Keratinocyte (primary cell): ENCODE data around the gene KLHDC3. TPM values are rescaled to one million over a fixed set of nuclear protein-coding genes. Genes with fewer than 3 reads are reported as not detected.

Experiments
- DNase-seq: peaks from one replicate; pipeline ENCODE4 v3.0.0-alpha.2; 2011; ENCODE audit warnings: low read depth, missing footprints, low spot score
- FAIRE-seq: peaks from 2 replicates; lab custom pipeline; 2011; peaks lifted over from hg19 to GRCh38; lab: Jason Lieb, UNC
- H2AFZ ChIP-seq: 2 replicates; pipeline ENCODE4 v1.6.0; 2012; ENCODE audit warnings: low read length, control low read depth, inconsistent platforms; ENCODE audit not compliant: control insufficient read depth
- H3K27ac ChIP-seq: 2 replicates; pipeline ENCODE4 v1.5.1; 2011; ENCODE audit warnings: low read length; ENCODE audit not compliant: control insufficient read depth, insufficient read depth
- H3K27me3 ChIP-seq: 3 replicates; pipeline ENCODE4 v1.6.0; 2011; ENCODE audit warnings: low read length; ENCODE audit not compliant: control insufficient read depth, insufficient read depth; ENCODE audit errors: extremely low read depth
- H3K36me3 ChIP-seq, 2 experiments: 2 replicates in 1 of 2; 3 replicates in 1 of 2; pipeline ENCODE4 v1.5.1; 2011; ENCODE audit warnings: low read length in 2 of 2, mild to moderate bottlenecking in 1 of 2; ENCODE audit not compliant: control insufficient read depth in 2 of 2, insufficient read depth in 2 of 2; ENCODE audit errors: extremely low read depth in 1 of 2
- H3K4me1 ChIP-seq: 3 replicates; pipeline ENCODE4 v1.5.1; 2011; ENCODE audit warnings: low read length; ENCODE audit not compliant: control insufficient read depth, insufficient read depth; ENCODE audit errors: extremely low read depth
- H3K4me2 ChIP-seq: 3 replicates; pipeline ENCODE4 v1.6.0; 2011; ENCODE audit warnings: low read depth, low read length; ENCODE audit not compliant: control insufficient read depth, insufficient read depth; ENCODE audit errors: extremely low read depth
- H3K4me3 ChIP-seq, 3 experiments: fragments of 200-600 bp in 1 of 3; sonication (generic) in 1 of 3; 2 replicates in 2 of 3; 3 replicates in 1 of 3; pipeline ENCODE4 v1.5.1; 2011 to 2016; ENCODE audit warnings: low read length in 3 of 3, mild to moderate bottlenecking in 3 of 3, control low read depth in 2 of 3, inconsistent platforms in 1 of 3, low read depth in 1 of 3, mixed read lengths in 1 of 3, mixed run types in 1 of 3, moderate library complexity in 1 of 3; ENCODE audit not compliant: control insufficient read depth in 2 of 3, insufficient read depth in 2 of 3; ENCODE audit errors: extremely low read depth in 1 of 3
- H3K79me2 ChIP-seq: 2 replicates; pipeline ENCODE4 v1.6.0; 2012; ENCODE audit warnings: low read length; ENCODE audit not compliant: control insufficient read depth, insufficient read depth
- H3K9ac ChIP-seq: 3 replicates; pipeline ENCODE4 v1.6.0; 2011; ENCODE audit warnings: low read length; ENCODE audit not compliant: control insufficient read depth, insufficient read depth; ENCODE audit errors: extremely low read depth
- H3K9me1 ChIP-seq: 3 replicates; pipeline ENCODE4 v1.6.0; 2011; ENCODE audit warnings: low read length; ENCODE audit not compliant: control insufficient read depth, insufficient read depth; ENCODE audit errors: extremely low read depth
- H3K9me3 ChIP-seq: 2 replicates; pipeline ENCODE4 v1.5.1; 2012; ENCODE audit warnings: low read depth, low read length; ENCODE audit not compliant: control insufficient read depth
- H4K20me1 ChIP-seq: 3 replicates; pipeline ENCODE4 v1.6.0; 2011; ENCODE audit warnings: low read length; ENCODE audit not compliant: control insufficient read depth, insufficient read depth; ENCODE audit errors: extremely low read depth
- EZH2 ChIP-seq: IDR thresholded peaks from one replicate; pipeline ENCODE4 v1.6.1; 2012; ENCODE audit warnings: inconsistent platforms, mild to moderate bottlenecking, low read length, moderate library complexity
- dilution Hi-C: fragments of 300-500 bp; cut with MboI; formaldehyde crosslinking; loops from one replicate; pipeline ENCODE4 v1.7.0; 2020; ENCODE audit warnings: low sequenced_read_pairs; ENCODE audit not compliant: extremely low pct_ligation_motif_present
- polyA plus RNA-seq, 5 experiments: library from polyadenylated mRNA; depleted of rRNA in 3 of 5; stranded (reverse) in 3 of 5; stranded (forward) in 1 of 5; unstranded in 1 of 5; fragments of >200 nt; gene quantifications; 1 replicate in 1 of 5; 2 replicates in 3 of 5; 3 replicates in 1 of 5; pipeline versions ENCODE4 v1.2.1 to v1.2.3, GENCODE V29; 2011 to 2012; ENCODE audit warnings: missing spikeins in 2 of 5, low read depth in 1 of 5, low replicate concordance in 1 of 5
- TF ChIP-seq, protein P1 (sequence below), 3 experiments: IDR thresholded peaks in 1 of 3; conservative IDR thresholded peaks in 1 of 3; optimal IDR thresholded peaks in 1 of 3; 2 replicates in 2 of 3; 3 replicates in 1 of 3; pipeline versions ENCODE3 to v1.5.1; 2011; ENCODE audit warnings: low read length in 3 of 3, mild to moderate bottlenecking in 3 of 3, moderate library complexity in 2 of 3, control low read depth in 1 of 3, inconsistent platforms in 1 of 3; ENCODE audit not compliant: insufficient read depth in 2 of 3; ENCODE audit errors: extremely low read depth in 1 of 3

The KLHDC3 gene
- polyA plus RNA-seq, 1 donor (not counting 4 experiments of a cell fraction or from before 2014, with no cell fraction given): 24.8 TPM

DNA sequence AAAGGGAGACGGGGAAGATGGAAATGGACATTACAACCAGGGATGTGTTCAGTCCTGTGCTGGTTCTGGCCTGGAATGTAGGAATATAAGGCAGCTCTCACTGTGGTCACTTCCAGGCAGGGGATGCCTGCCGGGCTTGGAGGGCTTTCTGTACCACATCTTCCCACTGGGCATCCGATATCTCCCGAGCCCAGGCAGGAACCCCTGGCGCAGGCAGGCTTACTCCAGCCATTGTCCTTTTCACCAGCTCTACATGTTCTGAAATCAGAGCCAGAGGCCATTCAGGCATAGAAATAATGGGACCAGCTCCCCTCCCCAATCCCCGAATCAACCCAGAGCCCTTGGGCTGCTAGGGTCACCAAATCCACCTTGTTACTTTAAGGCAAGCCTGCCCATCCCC, 1.7 kb upstream of the KLHDC3 start:
- dilution Hi-C loops: no loop called here
- Histone ChIP-seq H3K36me3 (peaks cover 28 to 32% of the 10 kb centered on the region in 2 experiments), H4K20me1 (no peaks in the 10 kb centered on the region), H3K4me3 (peak overlapping the region in 1 of 3 experiments; percentile 95), H3K4me1 (peaks cover 16% of the 10 kb centered on the region), H3K27ac (no peak overlapping the region), H3K4me2 (peak overlapping the region; percentile 73), H3K27me3 (no peaks in the 10 kb centered on the region), H3K79me2 (peaks cover 39% of the 10 kb centered on the region), H2AFZ (no peak overlapping the region), H3K9ac (peak overlapping the region; percentile 76), H3K9me1 (no peaks in the 10 kb centered on the region), H3K9me3 (no peaks in the 10 kb centered on the region)
- no peak for TF ChIP-seq EZH2
- TF ChIP-seq, protein P1, sequence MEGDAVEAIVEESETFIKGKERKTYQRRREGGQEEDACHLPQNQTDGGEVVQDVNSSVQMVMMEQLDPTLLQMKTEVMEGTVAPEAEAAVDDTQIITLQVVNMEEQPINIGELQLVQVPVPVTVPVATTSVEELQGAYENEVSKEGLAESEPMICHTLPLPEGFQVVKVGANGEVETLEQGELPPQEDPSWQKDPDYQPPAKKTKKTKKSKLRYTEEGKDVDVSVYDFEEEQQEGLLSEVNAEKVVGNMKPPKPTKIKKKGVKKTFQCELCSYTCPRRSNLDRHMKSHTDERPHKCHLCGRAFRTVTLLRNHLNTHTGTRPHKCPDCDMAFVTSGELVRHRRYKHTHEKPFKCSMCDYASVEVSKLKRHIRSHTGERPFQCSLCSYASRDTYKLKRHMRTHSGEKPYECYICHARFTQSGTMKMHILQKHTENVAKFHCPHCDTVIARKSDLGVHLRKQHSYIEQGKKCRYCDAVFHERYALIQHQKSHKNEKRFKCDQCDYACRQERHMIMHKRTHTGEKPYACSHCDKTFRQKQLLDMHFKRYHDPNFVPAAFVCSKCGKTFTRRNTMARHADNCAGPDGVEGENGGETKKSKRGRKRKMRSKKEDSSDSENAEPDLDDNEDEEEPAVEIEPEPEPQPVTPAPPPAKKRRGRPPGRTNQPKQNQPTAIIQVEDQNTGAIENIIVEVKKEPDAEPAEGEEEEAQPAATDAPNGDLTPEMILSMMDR (optimal IDR thresholded peaks at IDR 0.05 in 1 of 3, IDR thresholded peaks at IDR 0.05 in 1 of 3, conservative IDR thresholded peaks at IDR 0.05 in 1 of 3; ENCODE audit: extremely low read depth in 1 of 3, insufficient read depth in 2 of 3, low read length in 3 of 3): no peak
- DNase-seq (no peak), FAIRE-seq (no peak)

- H3K79me2 ChIP-seq: peaks cover 41% of the 10 kb centered on the region
Observed at GRCh38 chr6:43013097-43013842, 779 bp upstream of the KLHDC3 start.

More at GRCh38 chr6:43013097-43013842, 779 bp upstream of the KLHDC3 start:
- no peaks in the 10 kb centered on the region for H3K27me3 ChIP-seq
- peak overlapping the region; percentile 27 for H3K27ac ChIP-seq
- peak overlapping the region; percentile 73 for H3K4me2 ChIP-seq
- TF ChIP-seq, protein P1 (optimal IDR thresholded peaks at IDR 0.05 in 1 of 3, IDR thresholded peaks at IDR 0.05 in 1 of 3, conservative IDR thresholded peaks at IDR 0.05 in 1 of 3; ENCODE audit: extremely low read depth in 1 of 3, insufficient read depth in 2 of 3, low read length in 3 of 3): no peak
- no peak for TF ChIP-seq EZH2
- H3K9me1 ChIP-seq: no peaks in the 10 kb centered on the region
- peaks cover 29 to 34% of the 10 kb centered on the region in 2 experiments for H3K36me3 ChIP-seq
- H3K9me3 ChIP-seq: no peaks in the 10 kb centered on the region
- H3K4me3 ChIP-seq: peak overlapping the region; percentile 61 to 95 (median 87)
- no peak for DNase-seq
- peak overlapping the region; percentile 76 for H3K9ac ChIP-seq
- no peaks in the 10 kb centered on the region for H4K20me1 ChIP-seq
- no peak for FAIRE-seq
- peaks cover 16% of the 10 kb centered on the region for H3K4me1 ChIP-seq
- dilution Hi-C loops: no loop called here
- peak overlapping the region; percentile 76 for H2AFZ ChIP-seq
